Fibroblast of peridontal ligament (primary cell): Measurements from ENCODE around the gene RUNX3.

Experiments used
- DNase-seq: peaks from one replicate; pipeline ENCODE4 v3.0.0-alpha.2; 2010; ENCODE audit errors: extremely low read depth

The RUNX3 gene

GRCh38 chr1:24963099-24963872, 33.2 kb upstream of the RUNX3 start:
- DNase-seq, result no peak

DNA sequence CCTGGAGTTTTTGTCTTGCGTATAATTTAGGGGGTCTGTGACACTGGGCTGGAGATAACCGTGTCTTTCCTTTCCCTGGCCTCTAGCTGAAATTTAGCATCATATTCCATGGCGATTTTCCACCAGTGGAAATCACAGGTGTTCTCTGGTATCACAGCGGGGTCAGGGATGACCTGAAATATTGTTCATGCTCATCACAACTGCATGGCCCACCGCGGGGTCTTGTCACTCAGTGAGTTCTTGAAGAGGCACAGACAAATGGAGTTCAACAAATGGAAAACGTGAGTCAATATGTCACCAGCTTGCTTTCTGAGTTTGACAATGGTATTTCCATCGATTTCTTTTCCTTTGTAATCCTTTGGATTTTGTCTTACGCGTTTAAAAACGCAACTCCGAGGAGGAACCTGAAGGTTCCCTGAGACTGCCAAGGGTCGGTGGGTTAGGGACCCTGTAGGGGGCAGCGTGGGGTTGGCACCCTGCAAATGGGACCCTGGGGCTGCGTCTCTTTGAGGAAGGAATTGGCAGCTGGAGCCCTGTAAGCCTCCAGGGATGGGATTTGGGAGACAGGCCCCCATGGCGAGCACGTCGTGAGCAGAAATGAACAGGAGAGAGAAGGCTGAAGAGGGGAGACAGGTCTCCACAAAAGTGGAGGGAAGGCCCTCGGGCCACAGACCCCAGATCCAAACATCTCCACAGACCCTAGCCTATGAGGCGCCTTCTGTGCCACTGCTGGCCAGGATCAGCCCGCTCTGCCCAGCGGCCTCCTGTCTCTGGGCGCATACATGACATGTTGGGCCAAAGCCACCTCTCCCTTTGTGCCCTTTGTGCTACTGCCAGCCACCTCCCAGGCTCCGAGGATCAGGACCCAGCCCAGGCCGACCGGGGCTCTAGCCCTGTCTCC, 32.1 kb upstream of the RUNX3 start:
- DNase-seq, result no peak

DNA sequence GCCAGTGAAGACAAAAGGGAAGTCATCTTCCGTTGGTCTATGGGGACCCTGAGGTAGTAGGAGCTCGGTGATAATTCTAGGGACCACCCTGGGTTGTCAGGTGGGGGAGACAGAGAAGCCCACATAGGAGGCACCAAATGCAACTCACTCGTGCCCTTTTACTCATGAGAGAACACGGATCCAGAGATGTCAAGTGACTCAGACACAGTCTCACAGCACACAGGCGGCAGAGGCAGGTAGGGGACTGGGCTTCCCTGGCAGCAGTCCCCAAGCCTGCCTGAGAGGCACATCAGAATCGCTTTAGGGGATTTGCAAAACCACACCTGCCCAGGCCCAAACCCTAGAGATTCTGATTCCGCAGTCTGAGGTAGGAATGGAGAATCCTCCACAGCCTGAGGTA, 31.3 kb upstream of the RUNX3 start:
- DNase-seq, result no peak

DNA sequence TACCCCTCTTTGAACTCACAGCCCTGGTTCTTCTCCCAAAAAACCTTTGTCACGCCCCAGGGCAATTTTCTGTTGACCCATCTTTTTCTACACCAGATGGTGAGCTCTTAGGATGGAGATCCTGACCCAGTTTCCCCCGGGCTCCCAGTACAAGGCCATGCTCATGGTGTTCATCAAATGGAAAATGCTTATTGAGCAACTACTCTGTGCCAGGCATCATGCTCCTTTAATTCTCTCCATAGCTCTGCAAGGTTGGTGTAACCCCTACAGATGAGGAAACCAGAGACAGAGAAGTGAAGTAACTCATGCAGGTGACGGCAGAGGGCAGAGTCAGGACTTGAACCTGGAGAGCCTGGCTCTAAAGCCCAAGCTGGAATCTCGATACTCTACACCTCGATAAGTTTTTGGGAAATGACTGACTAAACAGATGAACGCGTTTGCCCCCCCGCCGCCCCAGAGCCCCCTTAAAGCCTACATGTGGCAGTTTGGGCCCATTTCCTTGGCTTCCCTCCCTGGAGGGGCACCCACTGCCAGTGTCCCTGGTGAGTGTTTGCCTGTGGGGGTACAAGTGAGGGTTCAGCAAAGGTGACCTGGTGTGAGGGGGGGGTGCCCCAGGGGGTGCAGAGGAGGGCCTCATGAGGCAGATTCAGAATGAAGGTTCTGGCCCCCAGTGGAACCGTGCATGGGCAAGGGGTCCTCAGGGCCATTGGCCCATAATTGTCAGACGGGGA, 30.2 kb upstream of the RUNX3 start:
- no peak for DNase-seq

GRCh38 chr1:24959623-24959975, 29.5 kb upstream of the RUNX3 start:
- no peak for DNase-seq

GRCh38 chr1:24958766-24959622, 28.9 kb upstream of the RUNX3 start:
- DNase-seq, result no peak

DNA sequence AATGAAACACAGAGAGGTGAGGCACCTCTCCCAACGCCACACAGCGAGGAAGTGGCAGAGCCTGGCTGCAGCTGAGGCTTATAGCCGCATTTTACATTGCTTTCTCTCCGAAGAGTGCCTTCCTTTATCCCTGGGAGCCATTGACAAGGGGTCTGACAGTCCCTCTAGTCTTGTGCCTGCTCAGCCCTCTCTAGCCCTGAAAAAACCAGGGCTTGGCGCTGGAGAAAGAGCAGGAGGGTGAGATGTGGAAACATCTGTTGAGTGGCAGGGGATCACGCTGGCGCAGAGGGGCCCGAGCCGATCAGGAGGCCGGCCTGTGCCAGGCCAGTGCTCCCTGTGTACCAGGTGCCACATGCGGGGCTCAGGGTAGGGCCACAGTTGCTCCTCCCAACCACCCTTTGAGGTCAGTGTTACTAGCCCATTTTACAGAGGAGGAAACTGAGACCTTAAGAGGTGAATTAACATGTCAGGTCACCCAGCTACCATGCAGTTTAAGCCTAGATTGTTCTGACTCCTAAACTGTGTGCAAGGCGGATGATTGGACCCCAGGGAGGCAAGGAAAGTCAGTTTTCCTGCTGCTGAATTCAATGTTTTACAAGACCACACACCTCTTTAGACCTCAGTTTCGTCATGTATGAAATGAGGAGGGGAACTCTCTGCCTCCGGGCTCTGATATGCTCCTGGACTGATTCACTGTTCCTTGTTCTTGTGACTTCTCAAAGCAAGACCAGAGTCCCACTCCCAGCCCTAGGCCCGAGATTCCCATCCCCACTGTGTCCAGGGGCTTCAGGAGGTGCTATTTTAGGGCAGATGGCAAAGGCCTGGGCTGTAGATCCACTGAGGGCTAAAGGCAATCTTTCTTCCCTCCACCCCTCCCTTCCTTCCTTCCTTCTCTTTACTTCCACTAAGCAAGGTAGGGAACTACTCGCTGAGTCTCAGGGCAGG, 28.0 kb upstream of the RUNX3 start:
- DNase-seq, result no peak

GRCh38 chr1:24957016-24957807, 27.1 kb upstream of the RUNX3 start:
- no peak for DNase-seq

- no peak for DNase-seq
These were observed 25.8 kb upstream of the RUNX3 start for GRCh38 chr1:24955779-24956365.

- DNase-seq, result peak; percentile 12
These were observed 25.1 kb upstream of the RUNX3 start for GRCh38 chr1:24955161-24955560.

DNA sequence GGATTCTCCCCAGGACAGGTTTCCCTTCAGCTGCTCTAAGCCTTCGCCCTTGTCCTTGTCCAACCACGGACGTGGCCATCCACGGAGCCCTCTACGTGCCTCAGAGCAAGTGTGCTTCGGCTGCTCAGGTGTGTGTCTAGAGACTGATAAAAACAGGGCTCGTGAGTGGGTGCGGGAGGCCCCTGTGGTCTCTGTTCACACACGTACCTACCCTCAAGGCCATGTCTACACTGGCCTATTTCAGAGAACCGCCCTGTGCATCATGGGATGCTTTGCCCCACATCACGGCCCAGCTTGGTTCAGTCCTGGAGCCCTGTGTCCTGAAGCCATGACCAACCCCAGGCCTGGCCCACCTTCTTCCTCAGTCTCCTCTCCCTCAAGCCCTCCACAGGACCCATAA, 24.6 kb upstream of the RUNX3 start:
- DNase-seq, result no peak

DNA sequence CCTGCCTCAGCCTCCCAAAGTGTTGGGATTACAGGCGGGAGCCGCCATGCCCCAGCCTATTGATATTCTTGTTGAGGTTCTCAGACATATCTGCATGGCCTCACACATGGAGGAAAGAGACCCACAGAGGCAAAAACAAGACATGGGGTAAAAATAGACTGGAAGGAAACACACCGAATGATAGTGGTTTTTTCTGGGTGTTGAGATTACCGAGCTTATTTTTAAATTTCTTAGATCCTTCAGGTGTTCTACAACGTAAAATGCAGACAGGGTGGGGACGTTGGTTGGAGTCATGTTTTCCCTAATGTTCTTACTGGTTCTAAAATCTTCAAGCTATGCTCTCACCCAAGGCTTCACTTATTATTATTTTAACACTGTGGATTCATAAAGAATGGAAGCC, 23.9 kb upstream of the RUNX3 start:
- no peak for DNase-seq

DNA sequence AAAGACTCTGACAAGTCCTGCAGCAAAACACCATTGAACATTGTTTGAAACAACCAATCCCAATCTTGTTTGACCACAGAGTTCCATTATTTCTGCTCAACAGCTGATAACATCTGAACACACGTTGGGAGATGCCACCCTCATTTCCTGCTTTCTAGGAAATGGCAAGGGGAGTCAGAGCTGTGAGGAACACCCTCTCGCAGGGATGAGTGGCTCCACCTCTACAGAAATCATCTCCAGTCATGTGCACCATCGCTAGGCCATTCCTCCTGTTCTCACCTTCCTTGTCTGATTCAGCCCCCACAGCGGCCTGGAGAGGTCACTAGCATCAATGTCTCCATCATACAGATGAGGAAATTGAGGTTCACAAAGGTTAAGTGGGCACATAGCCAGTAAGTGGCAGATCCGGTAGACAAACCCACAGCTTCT, 22.4 kb upstream of the RUNX3 start:
- DNase-seq, result no peak

DNA sequence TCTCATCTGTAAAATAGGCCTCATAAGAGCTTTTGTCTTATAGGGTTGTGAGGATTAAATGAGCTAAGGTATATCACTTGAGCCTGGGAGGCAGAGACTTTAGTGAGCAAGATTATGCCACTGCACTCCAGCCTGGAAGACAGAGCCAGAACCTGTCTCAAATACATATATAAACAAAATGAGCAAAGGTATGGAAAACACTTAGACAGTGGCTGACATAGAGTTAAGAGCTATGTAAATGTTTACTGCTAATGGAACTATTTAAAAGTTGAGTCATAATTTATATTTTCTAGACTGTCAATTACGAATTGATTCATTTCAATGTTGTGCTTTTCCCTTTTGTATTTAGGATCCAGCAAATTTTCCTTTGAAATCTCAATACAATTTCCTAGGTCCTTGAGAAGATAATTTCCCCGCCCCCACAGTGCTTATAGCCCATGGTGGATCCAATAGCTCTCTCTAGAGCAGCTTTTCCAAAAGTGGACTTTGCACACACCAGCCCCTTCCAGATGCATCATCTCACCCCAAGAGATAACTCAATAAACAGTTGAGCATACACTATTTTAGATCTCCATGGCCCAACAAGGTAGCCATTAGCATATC, 21.8 kb upstream of the RUNX3 start:
- DNase-seq, result no peak

GRCh38 chr1:24951337-24951736, 21.3 kb upstream of the RUNX3 start:
- no peak for DNase-seq

- DNase-seq, result peak; percentile 10
These were observed 19.3 kb upstream of the RUNX3 start for GRCh38 chr1:24949331-24949881.

- DNase-seq, result no peak
These were observed 18.2 kb upstream of the RUNX3 start for GRCh38 chr1:24948079-24948827.
